Stimulated activated naive CD8-positive, alpha-beta T cell treated with anti-CD3 and anti-CD28 coated beads, Interleukin-15, Interleukin-2, amounts not matched to agents 100 ng/mL and 50 ng/mL, for 24 hours (primary cell): ENCODE results near the gene FLACC1.
"Not testable (repeated sequence)": the region's sequence is repeated elsewhere in the genome, so short reads cannot be mapped to it uniquely, and the experiment has no call there.

Source experiments
- H3K27ac Mint-ChIP-seq: one replicate; pipeline ENCODE4 v1.8.0; 2021; ENCODE audit warnings: mild to moderate bottlenecking, mixed read lengths
- H3K27me3 Mint-ChIP-seq: one replicate; pipeline ENCODE4 v1.8.0; 2021; ENCODE audit warnings: mixed read lengths
- H3K36me3 Mint-ChIP-seq: one replicate; pipeline ENCODE4 v1.8.0; 2021; ENCODE audit warnings: low read depth, mixed read lengths
- H3K4me1 Mint-ChIP-seq: one replicate; pipeline ENCODE4 v1.8.0; 2021; ENCODE audit warnings: low read depth, mixed read lengths
- H3K4me3 Mint-ChIP-seq: one replicate; pipeline ENCODE4 v1.8.0; 2021; ENCODE audit warnings: mild to moderate bottlenecking, mixed read lengths
- H3K9me3 Mint-ChIP-seq: one replicate; pipeline ENCODE4 v1.8.0; 2021; ENCODE audit warnings: mixed read lengths

Gene FLACC1

DNA sequence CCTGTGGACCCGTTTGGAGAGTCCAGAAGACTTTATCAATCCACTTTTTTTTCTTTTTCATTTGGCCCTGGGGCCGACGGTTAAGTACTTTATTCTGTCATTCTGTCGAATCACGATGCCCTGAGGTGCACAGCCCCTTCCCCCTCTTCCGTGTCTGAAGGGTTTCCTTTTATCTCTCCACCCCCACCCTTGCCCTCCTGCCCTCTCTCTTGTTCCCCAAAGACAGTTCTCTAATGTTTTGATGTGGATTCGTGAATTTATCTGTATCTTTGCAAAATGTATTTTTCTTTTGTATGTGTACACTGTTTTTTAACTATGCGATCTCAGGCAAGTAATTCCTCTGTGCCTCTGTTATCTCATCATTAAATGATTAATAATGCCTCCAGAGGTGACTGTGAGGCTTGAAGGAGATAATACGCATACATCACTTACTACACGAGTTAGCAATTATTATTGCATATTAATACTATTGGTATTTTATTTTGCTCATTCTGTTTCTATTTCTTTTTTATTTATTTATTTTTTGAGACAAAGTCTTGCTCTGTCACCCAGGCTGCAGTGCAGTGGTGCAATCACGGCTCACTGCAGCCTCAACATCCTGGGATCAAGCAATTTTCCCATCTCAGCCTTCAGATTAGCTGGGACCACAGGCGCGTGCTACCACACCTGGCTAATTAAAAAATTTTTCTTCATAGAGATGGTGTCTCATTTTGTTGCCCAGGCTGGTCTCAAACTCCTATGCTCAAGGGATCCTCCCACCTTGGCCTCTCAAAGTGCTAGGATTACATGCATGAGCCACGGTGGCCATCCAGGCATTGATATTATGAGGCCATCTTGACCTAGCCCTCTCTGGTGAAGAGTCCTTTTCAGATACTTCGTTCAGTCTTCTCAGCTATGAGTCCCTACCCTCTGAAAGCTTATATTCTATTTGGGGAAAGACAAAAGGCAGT, 98.2 kb downstream of the FLACC1 start:
- Mint-ChIP-seq H3K27me3 (no peaks in the 10 kb centered on the region), H3K4me3 (peak overlapping the region; percentile 93), H3K4me1 (peaks cover 89% of the 10 kb centered on the region), H3K27ac (peak overlapping the region; percentile 97), H3K9me3 (no peaks in the 10 kb centered on the region), H3K36me3 (peaks cover 17% of the 10 kb centered on the region)

DNA sequence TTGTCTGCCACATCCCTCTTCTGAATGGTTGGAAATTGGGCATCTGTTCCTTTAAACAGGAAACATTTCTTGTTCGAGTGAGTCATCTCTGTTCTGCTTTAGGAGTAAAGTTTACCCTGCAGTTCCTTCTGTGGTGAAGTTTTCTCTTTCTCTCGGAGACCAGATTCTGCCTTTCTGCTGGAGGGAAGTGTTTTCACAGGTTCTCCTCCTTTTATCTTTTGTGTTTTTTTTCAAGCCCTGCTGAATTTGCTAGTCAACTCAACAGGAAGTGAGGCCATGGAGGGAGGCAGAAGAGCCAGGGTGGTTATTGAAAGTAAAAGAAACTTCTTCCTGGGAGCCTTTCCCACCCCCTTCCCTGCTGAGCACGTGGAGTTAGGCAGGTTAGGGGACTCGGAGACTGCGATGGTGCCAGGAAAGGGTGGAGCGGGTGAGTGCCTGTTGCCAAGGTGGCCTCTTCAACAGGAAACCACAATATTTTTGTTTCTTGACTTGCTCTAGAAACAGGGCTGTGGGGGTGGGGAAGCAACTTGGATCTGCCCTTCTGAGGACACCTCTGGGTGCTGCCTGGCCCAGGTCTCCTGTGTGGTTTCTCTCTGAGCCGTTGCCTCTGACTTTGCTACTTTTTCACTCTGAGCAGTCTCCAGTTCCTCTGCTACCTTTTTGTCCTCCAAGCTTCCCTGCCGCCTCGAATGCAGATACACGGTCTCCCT, 99.0 kb downstream of the FLACC1 start:
- Mint-ChIP-seq H3K4me3 (peak overlapping the region; percentile 93), H3K9me3 (no peaks in the 10 kb centered on the region), H3K36me3 (peaks cover 19% of the 10 kb centered on the region), H3K27me3 (no peaks in the 10 kb centered on the region), H3K4me1 (peaks cover 89% of the 10 kb centered on the region), H3K27ac (peak overlapping the region; percentile 97)

DNA sequence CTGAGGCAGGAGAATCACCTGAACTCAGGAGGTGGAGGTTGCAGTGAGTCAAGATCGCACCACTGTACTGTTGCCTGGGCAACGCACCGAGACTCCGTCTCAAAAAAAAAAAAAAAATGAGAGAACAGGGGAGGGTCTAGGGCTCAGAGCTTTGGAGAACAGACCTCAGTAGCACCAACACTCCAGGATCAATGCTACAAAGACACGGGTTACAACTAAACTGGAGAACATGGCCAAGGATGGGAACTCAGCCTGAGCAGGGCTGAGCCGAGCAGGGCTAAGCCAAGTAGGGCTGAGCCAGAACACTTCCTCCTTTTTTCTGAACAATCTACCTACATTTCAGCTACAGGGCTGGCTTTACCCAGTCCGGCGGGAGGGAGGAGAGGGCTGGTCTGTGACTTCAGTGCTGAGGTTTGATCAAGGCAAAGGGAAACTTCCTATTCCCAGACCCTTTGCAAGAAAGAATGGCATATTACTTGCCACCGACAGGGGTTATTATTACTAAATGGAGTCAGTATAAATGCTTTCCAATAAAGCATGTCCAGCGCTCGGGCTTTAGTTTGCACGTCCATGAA, 99.7 kb downstream of the FLACC1 start:
- Mint-ChIP-seq H3K4me3 (peak overlapping the region; percentile 93), H3K36me3 (peaks cover 24% of the 10 kb centered on the region), H3K9me3 (no peaks in the 10 kb centered on the region), H3K27me3 (no peaks in the 10 kb centered on the region), H3K4me1 (peaks cover 89% of the 10 kb centered on the region), H3K27ac (peak overlapping the region; percentile 97)

DNA sequence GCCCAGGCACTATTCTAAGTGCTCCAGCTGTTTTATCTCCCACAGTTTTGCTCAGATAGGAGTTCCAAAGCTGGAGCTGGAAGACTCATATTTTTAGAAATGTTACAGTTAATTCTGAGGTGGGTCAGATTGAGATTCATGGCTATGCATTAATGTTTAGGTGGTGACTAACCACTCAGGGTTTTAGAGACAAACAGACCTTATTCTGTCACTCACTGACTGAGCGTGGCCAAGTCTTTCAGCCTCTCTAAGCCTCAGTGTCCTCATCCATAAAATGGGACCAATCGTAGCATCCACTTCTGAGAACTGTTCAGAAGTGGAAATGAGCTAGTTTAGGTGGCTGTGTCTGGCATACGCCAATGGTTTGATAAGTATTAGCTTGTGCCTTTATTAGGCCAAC, 101.1 kb downstream of the FLACC1 start:
- H3K27ac Mint-ChIP-seq: no peak overlapping the region
- no peak overlapping the region for H3K4me3 Mint-ChIP-seq
- H3K36me3 Mint-ChIP-seq: peaks cover 33% of the 10 kb centered on the region

DNA sequence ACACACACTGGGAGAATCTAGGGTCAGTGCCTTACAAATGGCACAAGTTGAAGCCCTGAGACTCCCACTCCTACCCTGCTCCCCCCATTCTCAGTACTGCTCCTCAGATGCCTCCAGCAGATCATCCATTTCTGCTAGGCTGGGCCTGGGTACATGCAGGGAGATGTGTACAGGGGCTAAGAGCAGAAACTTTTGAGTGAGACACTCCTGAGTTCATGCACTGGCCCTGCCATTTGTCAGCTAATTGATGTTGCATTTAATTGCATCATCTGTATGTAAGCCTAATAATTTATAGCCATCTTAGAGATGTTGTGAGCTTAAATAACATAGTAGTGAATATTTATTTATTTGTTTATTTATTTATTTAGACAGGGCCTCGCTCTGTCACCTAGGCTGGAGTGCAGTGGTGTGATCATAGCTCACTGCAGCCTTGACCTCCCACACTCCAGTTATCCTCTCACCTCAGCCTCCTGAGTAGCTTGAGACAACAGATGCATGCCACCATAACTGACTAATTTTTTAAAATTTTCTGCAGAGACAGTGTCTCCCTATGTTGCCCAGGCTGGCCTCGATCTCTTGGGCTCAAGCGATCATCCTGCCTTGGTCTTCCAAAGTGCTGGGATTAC, 101.6 kb downstream of the FLACC1 start:
- Mint-ChIP-seq H3K27ac (no peak overlapping the region), H3K9me3 (peaks cover 4% of the 10 kb centered on the region), H3K4me3 (no peak overlapping the region), H3K27me3 (no peaks in the 10 kb centered on the region), H3K36me3 (peaks cover 36% of the 10 kb centered on the region), H3K4me1 (peaks cover 88% of the 10 kb centered on the region)

More for the DNA sequence above, 101.1 kb downstream of the FLACC1 start:
- H3K9me3 Mint-ChIP-seq: no peaks in the 10 kb centered on the region
- H3K27me3 Mint-ChIP-seq: no peaks in the 10 kb centered on the region
- H3K4me1 Mint-ChIP-seq: peaks cover 88% of the 10 kb centered on the region

DNA sequence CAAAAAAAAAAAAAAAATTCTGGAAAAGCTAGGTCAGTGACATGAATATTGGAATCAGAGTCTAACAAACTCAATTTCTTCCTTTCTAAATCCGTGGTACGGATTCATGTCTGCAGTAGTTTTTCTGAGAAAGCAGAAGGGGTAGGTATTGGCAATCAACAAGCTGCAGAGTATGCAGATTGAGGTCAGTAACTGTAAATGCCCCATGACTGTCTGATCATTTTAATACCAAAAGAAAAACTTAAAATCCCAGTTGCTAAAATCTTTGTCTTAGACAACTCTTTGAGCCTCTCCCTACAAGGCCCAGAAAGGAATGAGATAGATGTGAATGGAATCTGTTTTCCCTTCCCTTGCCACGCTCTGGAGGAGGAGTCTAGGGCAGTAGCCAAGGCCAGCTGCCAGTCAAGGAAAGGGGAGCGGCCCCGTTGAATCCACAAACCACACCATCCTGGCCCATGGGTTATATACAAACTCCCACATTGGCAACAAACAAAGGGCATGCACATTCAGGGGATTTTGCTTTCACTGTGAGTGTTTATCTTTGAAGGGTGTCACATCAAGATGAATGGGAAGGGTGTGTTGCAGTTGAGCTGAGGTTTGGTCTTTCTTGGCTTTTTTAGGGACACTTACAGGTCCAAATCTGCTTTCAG, 102.9 kb downstream of the FLACC1 start:
- Mint-ChIP-seq H3K4me1 (peaks cover 87% of the 10 kb centered on the region), H3K36me3 (peaks cover 46% of the 10 kb centered on the region), H3K9me3 (peaks cover 8% of the 10 kb centered on the region), H3K27me3 (no peaks in the 10 kb centered on the region), H3K27ac (peak overlapping the region; percentile 64), H3K4me3 (peak overlapping the region; percentile 4)

DNA sequence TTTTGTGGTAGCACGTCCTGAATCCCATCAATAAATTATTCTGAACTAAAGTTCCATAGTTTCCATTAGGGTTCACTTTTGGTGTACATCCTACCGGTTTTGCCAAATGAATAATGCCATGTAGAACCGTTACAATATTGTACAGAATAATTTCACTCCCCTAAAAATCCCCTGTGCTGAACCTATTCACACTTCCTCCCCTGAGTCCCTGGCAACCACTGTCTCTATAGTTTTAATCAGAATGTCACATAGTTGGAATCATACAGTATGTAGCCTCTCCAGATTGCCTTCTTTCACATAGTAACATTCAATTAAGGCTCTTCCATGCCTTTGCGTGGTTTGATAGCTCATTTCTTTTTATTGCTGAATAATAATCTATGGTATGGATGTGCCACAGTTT, 106.4 kb downstream of the FLACC1 start:
- Mint-ChIP-seq H3K36me3 (peaks cover 56% of the 10 kb centered on the region), H3K4me1 (peaks cover 74% of the 10 kb centered on the region), H3K4me3 (no peak overlapping the region), H3K27ac (no peak overlapping the region), H3K27me3 (no peaks in the 10 kb centered on the region), H3K9me3 (peaks cover 8% of the 10 kb centered on the region)

DNA sequence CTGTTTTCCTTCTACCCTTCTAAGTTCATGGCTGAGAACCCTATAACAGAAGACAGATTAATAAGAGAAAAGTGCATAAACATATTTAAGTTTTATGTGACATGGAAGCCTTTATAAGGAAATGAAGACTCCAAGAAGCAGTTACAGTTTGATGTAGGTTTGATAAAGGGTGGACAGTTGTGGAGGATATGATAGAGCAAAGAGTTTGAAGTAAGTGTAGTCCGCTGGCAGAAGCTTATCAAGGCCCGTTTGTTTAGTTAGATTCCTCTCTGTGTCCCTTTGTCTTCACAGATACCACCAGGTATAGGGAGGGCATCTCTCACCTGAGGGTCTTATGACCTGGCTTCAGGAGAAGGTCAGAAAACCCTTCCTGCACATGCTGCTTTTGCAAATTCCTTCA, 107.3 kb downstream of the FLACC1 start:
- H3K27ac Mint-ChIP-seq: no peak overlapping the region
- H3K36me3 Mint-ChIP-seq: peaks cover 54% of the 10 kb centered on the region
- peaks cover 74% of the 10 kb centered on the region for H3K4me1 Mint-ChIP-seq
- H3K27me3 Mint-ChIP-seq: no peaks in the 10 kb centered on the region
- no peak overlapping the region for H3K4me3 Mint-ChIP-seq
- peaks cover 8% of the 10 kb centered on the region for H3K9me3 Mint-ChIP-seq

DNA sequence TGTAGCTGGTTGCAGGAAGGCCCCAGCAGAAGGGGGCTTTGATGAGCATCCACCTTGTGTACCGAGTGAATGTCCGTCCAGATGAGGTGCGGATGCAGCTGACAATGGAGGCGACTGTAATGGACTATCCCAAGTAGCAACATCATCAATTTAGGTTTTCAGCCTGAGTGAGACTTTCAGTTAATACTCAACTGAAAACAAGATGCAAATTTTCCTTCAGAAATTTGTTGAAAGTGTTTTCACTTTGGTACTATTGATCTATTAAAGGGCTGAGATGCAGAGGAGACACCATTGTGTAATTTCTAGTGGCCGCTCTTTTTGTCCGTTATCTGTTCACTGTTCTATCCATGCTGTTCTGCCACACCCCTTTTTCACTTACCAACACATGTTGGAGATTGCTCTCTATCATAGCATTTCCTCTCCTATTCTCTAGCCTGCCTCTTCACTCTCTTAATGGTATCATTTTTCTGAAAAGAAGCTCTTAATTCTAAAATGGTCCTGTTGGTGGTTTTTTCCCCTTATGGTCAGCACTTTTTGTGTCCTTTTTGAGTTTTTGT, 108.8 kb downstream of the FLACC1 start:
- no peak overlapping the region for H3K4me3 Mint-ChIP-seq
- H3K27me3 Mint-ChIP-seq: no peaks in the 10 kb centered on the region
- peaks cover 49% of the 10 kb centered on the region for H3K36me3 Mint-ChIP-seq
- no peak overlapping the region for H3K27ac Mint-ChIP-seq
- peaks cover 71% of the 10 kb centered on the region for H3K4me1 Mint-ChIP-seq
- H3K9me3 Mint-ChIP-seq: peaks cover 8% of the 10 kb centered on the region

DNA sequence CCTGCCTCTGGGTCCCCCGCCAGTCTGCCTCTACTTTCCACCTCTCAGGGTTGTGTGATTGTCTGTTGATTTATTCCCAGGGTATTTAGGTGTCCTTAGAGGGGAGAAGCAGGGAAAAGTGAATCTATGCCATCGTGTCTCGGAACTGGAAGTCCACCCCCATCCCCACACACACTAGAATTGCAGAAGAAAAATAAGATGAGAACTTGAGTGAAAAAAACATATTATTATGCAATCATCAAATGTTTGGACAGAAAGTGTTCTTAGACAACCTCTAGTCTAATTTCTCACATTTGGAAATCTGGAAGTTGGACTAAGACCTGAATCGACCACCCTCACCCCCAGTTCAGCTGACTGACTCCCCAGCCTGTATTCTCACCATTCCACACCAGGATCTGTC, 110.9 kb downstream of the FLACC1 start:
- H3K9me3 Mint-ChIP-seq: peaks cover 8% of the 10 kb centered on the region
- H3K27me3 Mint-ChIP-seq: no peaks in the 10 kb centered on the region
- peaks cover 71% of the 10 kb centered on the region for H3K4me1 Mint-ChIP-seq
- no peak overlapping the region for H3K27ac Mint-ChIP-seq
- H3K36me3 Mint-ChIP-seq: peaks cover 39% of the 10 kb centered on the region
- no peak overlapping the region for H3K4me3 Mint-ChIP-seq

DNA sequence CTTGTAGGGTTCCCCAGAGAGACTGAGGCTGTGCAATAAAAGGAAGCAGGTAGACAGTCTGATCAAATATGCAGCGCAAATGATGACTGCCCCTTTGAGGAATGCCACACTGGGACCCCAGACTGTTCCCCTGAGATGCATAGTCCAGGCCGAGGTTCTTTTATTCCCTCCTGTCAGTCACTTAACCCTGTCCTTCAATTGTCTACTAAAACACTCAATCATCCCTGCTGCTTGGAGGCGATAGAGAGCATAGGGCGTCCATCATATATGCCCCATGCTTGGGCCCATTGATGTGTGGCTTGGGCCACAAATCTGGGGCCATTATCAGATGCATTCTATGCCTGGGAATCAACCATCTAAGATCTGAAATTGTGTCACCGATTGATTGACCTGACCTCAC, 112.3 kb downstream of the FLACC1 start:
- Mint-ChIP-seq H3K4me3 (no peak overlapping the region), H3K27ac (no peak overlapping the region), H3K27me3 (no peaks in the 10 kb centered on the region), H3K9me3 (peaks cover 6% of the 10 kb centered on the region), H3K4me1 (peaks cover 74% of the 10 kb centered on the region), H3K36me3 (peaks cover 40% of the 10 kb centered on the region)

DNA sequence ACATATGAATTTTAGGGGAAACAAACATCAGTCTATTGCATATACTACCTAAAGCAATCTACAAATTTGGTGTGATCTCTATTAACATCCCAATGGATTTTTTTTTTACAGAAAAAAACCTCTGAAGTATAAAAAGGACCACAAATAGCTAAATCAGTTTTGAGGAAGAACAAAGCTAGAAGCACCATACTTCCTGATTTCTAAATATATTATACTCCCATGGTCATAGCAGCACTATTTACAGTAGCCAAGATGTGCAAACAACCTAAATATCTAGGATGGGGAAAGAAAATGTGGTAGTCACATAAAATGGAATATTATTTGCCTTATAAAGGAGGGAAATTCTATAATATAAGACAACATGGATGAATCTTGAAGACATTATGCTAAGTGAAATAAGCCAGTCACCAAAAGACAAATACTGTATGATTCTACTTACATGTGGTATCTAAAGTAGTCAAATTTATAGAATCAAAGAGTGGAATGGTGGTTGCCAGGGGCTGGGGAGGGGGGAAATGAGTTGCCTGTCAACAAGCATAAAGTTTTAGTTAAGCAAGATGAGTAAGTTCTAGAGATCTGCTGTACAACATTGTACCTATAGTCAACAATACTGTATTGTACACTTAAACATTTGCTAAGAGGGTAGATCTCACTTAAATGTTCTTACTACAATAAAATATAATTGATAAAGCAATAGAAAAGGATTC, 114.4 kb downstream of the FLACC1 start:
- Mint-ChIP-seq H3K4me1 (peaks cover 71% of the 10 kb centered on the region), H3K4me3 (no peak overlapping the region), H3K36me3 (peaks cover 39% of the 10 kb centered on the region), H3K27me3 (no peaks in the 10 kb centered on the region), H3K27ac (no peak overlapping the region), H3K9me3 (peaks cover 8% of the 10 kb centered on the region)

DNA sequence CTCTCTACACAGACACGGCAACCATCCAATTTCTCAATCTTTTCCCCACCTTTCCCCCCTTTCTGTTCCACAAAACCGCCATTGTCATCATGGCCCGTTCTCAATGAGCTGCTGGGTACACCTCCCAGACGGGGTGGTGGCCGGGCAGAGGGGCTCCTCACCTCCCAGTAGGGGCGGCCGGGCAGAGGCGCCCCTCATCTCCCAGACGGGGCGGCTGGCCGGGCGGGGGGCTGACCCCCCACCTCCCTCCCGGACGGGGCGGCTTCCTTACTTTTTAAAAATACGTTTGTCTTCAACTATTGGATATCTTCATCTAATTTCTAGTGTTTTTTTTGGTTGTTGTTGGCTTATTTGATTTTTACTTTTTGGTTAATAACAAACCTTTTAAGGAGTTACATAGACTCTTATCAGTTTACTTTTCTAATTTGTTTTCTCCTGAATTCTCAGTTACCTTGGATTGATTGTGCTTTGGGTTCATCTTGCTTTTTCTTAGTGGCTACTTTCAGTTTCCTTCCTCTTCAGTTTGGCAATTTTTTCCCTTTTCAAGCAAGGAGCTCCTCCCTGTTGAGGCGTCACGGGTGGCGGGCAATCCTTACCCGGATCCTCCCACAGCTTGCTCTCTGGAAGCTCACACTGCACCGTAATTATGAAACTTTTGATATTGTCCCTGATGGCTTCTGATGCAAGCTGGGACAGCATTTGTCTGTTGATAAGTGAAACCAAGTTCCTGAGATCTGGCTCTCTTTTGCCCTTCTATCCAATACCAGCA, 117.8 kb downstream of the FLACC1 start:
- Mint-ChIP-seq H3K36me3 (peaks cover 52% of the 10 kb centered on the region), H3K4me3 (peak overlapping the region; percentile 24), H3K27ac (peak overlapping the region; percentile 75), H3K4me1 (peaks cover 79% of the 10 kb centered on the region)
- not testable (repeated sequence) for H3K27me3 Mint-ChIP-seq, H3K9me3 Mint-ChIP-seq
